Adrenal gland (tissue), 5 donors: ENCODE measurements around the gene RBM26.

Experiments
- CTCF ChIP-seq, 6 experiments: fragments of 450-650 bp in 4 of 6; fragments of 200-600 bp in 2 of 6; sonication (generic) in 1 of 6; IDR thresholded peaks; 1 replicate in 5 of 6; 2 replicates in 1 of 6; pipeline versions ENCODE4 v1.5.1 to v1.8.0; 2016 to 2021; ENCODE audit warnings: antibody characterized with exemption in 6 of 6, mild to moderate bottlenecking in 2 of 6, moderate library complexity in 1 of 6
- POLR2A ChIP-seq, 2 donors: fragments of 450-650 bp; IDR thresholded peaks; one replicate each; pipeline ENCODE4 v1.6.1; 2017; ENCODE audit warnings: antibody characterized with exemption in 2 of 2, mild to moderate bottlenecking in 2 of 2, moderate library complexity in 1 of 2
- donor health status: DM: no; HTN: no; CAD: no.

- TF ChIP-seq CTCF (IDR thresholded peaks at IDR 0.05) (no peak), POLR2A (IDR thresholded peaks at IDR 0.05) (no peak)
Measured at GRCh38 chr13:79282508-79282907, 123.5 kb downstream of the RBM26 start.
